ENCODE data around the gene PGLYRP1. TPM values are rescaled to one million over a fixed set of nuclear protein-coding genes. Genes with fewer than 3 reads are reported as not detected.
A peak's percentile ranks its signal among the peaks of the same experiment; 100 is the strongest.

The PGLYRP1 gene
- total and polyA plus RNA-seq, 3 experiments from 2014 or later, result not detected

- Mint-ChIP-seq H3K4me3 (no peak overlapping the region), H3K36me3 (no peaks in the 10 kb centered on the region), H3K9me3 (peaks cover 0 to 17% (median 8%) of the 10 kb centered on the region in 5 donors), H3K4me1 (no peaks in the 10 kb centered on the region), H3K27me3 (peaks cover 32 to 69% of the 10 kb centered on the region in 2 donors), H3K27ac (no peak overlapping the region)
- Histone ChIP-seq H3K36me3 (ENCODE audit: insufficient read depth, low read length) (no peaks in the 10 kb centered on the region), H3K9me3 (ENCODE audit: low read length) (no peaks in the 10 kb centered on the region), H3K27ac (ENCODE audit: low read depth, low read length) (no peak overlapping the region), H3K4me1 (ENCODE audit: insufficient read depth, low read length) (no peaks in the 10 kb centered on the region), H3K4me3 (ENCODE audit: low read length) (no peak overlapping the region), H3K27me3 (ENCODE audit: insufficient read depth, low read length, poor library complexity, severe bottlenecking) (peaks cover 13% of the 10 kb centered on the region)
- POLR2A ChIA-PET, result no interaction called here
- DNase-seq, result no peak
- CTCF ChIA-PET, result no interaction called here
Observed at GRCh38 chr19:46060012-46060411, 37.2 kb upstream of the PGLYRP1 start.

GRCh38 chr19:46058778-46059177 is 35.9 kb upstream of the PGLYRP1 start:
- Mint-ChIP-seq H3K36me3 (no peaks in the 10 kb centered on the region), H3K4me1 (no peaks in the 10 kb centered on the region), H3K4me3 (no peak overlapping the region), H3K27ac (peak overlapping the region in 1 of 8 donors; percentile 11), H3K9me3 (peaks cover 0 to 17% (median 8%) of the 10 kb centered on the region in 5 donors), H3K27me3 (peaks cover 31 to 73% of the 10 kb centered on the region in 2 donors)
- Histone ChIP-seq H3K27me3 (ENCODE audit: insufficient read depth, low read length, poor library complexity, severe bottlenecking) (peaks cover 9% of the 10 kb centered on the region), H3K36me3 (ENCODE audit: insufficient read depth, low read length) (no peaks in the 10 kb centered on the region), H3K4me1 (ENCODE audit: insufficient read depth, low read length) (no peaks in the 10 kb centered on the region), H3K9me3 (ENCODE audit: low read length) (no peaks in the 10 kb centered on the region), H3K4me3 (ENCODE audit: low read length) (no peak overlapping the region), H3K27ac (ENCODE audit: low read depth, low read length) (no peak overlapping the region)
- DNase-seq, result no peak
- POLR2A ChIA-PET, result no interaction called here
- CTCF ChIA-PET, result no interaction called here

GRCh38 chr19:46056536-46056935 is 33.7 kb upstream of the PGLYRP1 start:
- Histone ChIP-seq H3K4me3 (ENCODE audit: low read length) (no peak overlapping the region), H3K27me3 (ENCODE audit: insufficient read depth, low read length, poor library complexity, severe bottlenecking) (peaks cover 9% of the 10 kb centered on the region), H3K27ac (ENCODE audit: low read depth, low read length) (no peak overlapping the region), H3K36me3 (ENCODE audit: insufficient read depth, low read length) (no peaks in the 10 kb centered on the region), H3K9me3 (ENCODE audit: low read length) (no peaks in the 10 kb centered on the region), H3K4me1 (ENCODE audit: insufficient read depth, low read length) (no peaks in the 10 kb centered on the region)
- CTCF ChIA-PET, result no interaction called here
- DNase-seq, result no peak
- POLR2A ChIA-PET, result no interaction called here
- H3K27me3 Mint-ChIP-seq, result peaks cover 24 to 70% of the 10 kb centered on the region in 2 donors
- peaks cover 0 to 16% (median 8%) of the 10 kb centered on the region in 5 donors for H3K9me3 Mint-ChIP-seq
- no peaks in the 10 kb centered on the region for H3K4me1 Mint-ChIP-seq
- H3K36me3 Mint-ChIP-seq, result no peaks in the 10 kb centered on the region
- no peak overlapping the region for H3K4me3 Mint-ChIP-seq
- H3K27ac Mint-ChIP-seq, result no peak overlapping the region

- Histone ChIP-seq H3K27ac (ENCODE audit: low read depth, low read length) (no peak overlapping the region), H3K9me3 (ENCODE audit: low read length) (no peaks in the 10 kb centered on the region), H3K27me3 (ENCODE audit: insufficient read depth, low read length, poor library complexity, severe bottlenecking) (peaks cover 23% of the 10 kb centered on the region), H3K4me3 (ENCODE audit: low read length) (no peak overlapping the region), H3K4me1 (ENCODE audit: insufficient read depth, low read length) (no peaks in the 10 kb centered on the region), H3K36me3 (ENCODE audit: insufficient read depth, low read length) (no peaks in the 10 kb centered on the region)
- Mint-ChIP-seq H3K27me3 (peaks cover 22 to 81% of the 10 kb centered on the region in 2 donors), H3K4me3 (no peak overlapping the region), H3K4me1 (no peaks in the 10 kb centered on the region), H3K36me3 (no peaks in the 10 kb centered on the region), H3K27ac (no peak overlapping the region), H3K9me3 (no peaks in the 10 kb centered on the region)
- CTCF ChIA-PET, result interaction anchor here (0.7 kb wide), 1 partner anchor 439 kb away, joined by 3 read pairs; no protein-coding TSS in a partner anchor
- POLR2A ChIA-PET, result no interaction called here
- DNase-seq, result no peak
Observed at GRCh38 chr19:46052896-46053295, 30.0 kb upstream of the PGLYRP1 start.

- peaks cover 31 to 85% of the 10 kb centered on the region in 2 donors for H3K27me3 Mint-ChIP-seq
- Histone ChIP-seq H3K4me1 (ENCODE audit: insufficient read depth, low read length) (no peaks in the 10 kb centered on the region), H3K27me3 (ENCODE audit: insufficient read depth, low read length, poor library complexity, severe bottlenecking) (peaks cover 14% of the 10 kb centered on the region), H3K4me3 (ENCODE audit: low read length) (no peak overlapping the region), H3K36me3 (ENCODE audit: insufficient read depth, low read length) (no peaks in the 10 kb centered on the region), H3K9me3 (ENCODE audit: low read length) (no peaks in the 10 kb centered on the region), H3K27ac (ENCODE audit: low read depth, low read length) (no peak overlapping the region)
- no peaks in the 10 kb centered on the region for H3K9me3 Mint-ChIP-seq
- no peak overlapping the region for H3K27ac Mint-ChIP-seq
- no peaks in the 10 kb centered on the region for H3K36me3 Mint-ChIP-seq
- ChIA-PET CTCF (no interaction called here), POLR2A (no interaction called here)
- DNase-seq, result no peak
- no peaks in the 10 kb centered on the region for H3K4me1 Mint-ChIP-seq
- H3K4me3 Mint-ChIP-seq, result no peak overlapping the region
Observed at GRCh38 chr19:46049597-46049996, 26.7 kb upstream of the PGLYRP1 start.

GRCh38 chr19:46043519-46043918 is 20.7 kb upstream of the PGLYRP1 start:
- peaks cover 0 to 5% (median 0%) of the 10 kb centered on the region in 3 donors for H3K36me3 Mint-ChIP-seq
- H3K4me3 Mint-ChIP-seq, result no peak overlapping the region
- no peaks in the 10 kb centered on the region for H3K4me1 ChIP-seq (ENCODE audit: insufficient read depth, low read length)
- POLR2A ChIA-PET, result no interaction called here
- no peak for DNase-seq
- CTCF ChIA-PET, result interaction anchor here (1.6 kb wide), 1 partner anchor 15 kb away, joined by 3 read pairs; no protein-coding TSS in a partner anchor
- peaks cover 22% of the 10 kb centered on the region for H3K27me3 ChIP-seq (ENCODE audit: insufficient read depth, low read length, poor library complexity, severe bottlenecking)
- H3K27ac ChIP-seq (ENCODE audit: low read depth, low read length), result no peak overlapping the region
- H3K27ac Mint-ChIP-seq, result no peak overlapping the region
- H3K9me3 Mint-ChIP-seq, result peaks cover 0 to 7% (median 3%) of the 10 kb centered on the region in 5 donors
- no peaks in the 10 kb centered on the region for H3K36me3 ChIP-seq (ENCODE audit: insufficient read depth, low read length)
- no peak overlapping the region for H3K4me3 ChIP-seq (ENCODE audit: low read length)
- no peaks in the 10 kb centered on the region for H3K4me1 Mint-ChIP-seq
- no peaks in the 10 kb centered on the region for H3K9me3 ChIP-seq (ENCODE audit: low read length)
- H3K27me3 Mint-ChIP-seq, result peaks cover 43 to 87% of the 10 kb centered on the region in 2 donors

- Histone ChIP-seq H3K4me1 (ENCODE audit: insufficient read depth, low read length) (no peaks in the 10 kb centered on the region), H3K36me3 (ENCODE audit: insufficient read depth, low read length) (no peaks in the 10 kb centered on the region), H3K27me3 (ENCODE audit: insufficient read depth, low read length, poor library complexity, severe bottlenecking) (peaks cover 22% of the 10 kb centered on the region), H3K9me3 (ENCODE audit: low read length) (no peaks in the 10 kb centered on the region), H3K27ac (ENCODE audit: low read depth, low read length) (no peak overlapping the region), H3K4me3 (ENCODE audit: low read length) (no peak overlapping the region)
- Mint-ChIP-seq H3K4me3 (no peak overlapping the region), H3K4me1 (no peaks in the 10 kb centered on the region), H3K27me3 (peaks cover 37 to 76% of the 10 kb centered on the region in 2 donors), H3K36me3 (peaks cover 0 to 5% (median 0%) of the 10 kb centered on the region in 3 donors), H3K9me3 (peaks cover 0 to 7% (median 3%) of the 10 kb centered on the region in 5 donors), H3K27ac (no peak overlapping the region)
- POLR2A ChIA-PET, result no interaction called here
- CTCF ChIA-PET, result interaction anchor here (1.0 to 1.6 kb wide), 2 partner anchors 14 kb away, joined by 3 to 4 read pairs; no protein-coding TSS in a partner anchor
- DNase-seq, result no peak
Observed at GRCh38 chr19:46042252-46042883, 19.5 kb upstream of the PGLYRP1 start.

- no peaks in the 10 kb centered on the region for H3K4me1 Mint-ChIP-seq
- peaks cover 0 to 5% (median 0%) of the 10 kb centered on the region in 3 donors for H3K36me3 Mint-ChIP-seq
- DNase-seq, result no peak
- Histone ChIP-seq H3K36me3 (ENCODE audit: insufficient read depth, low read length) (no peaks in the 10 kb centered on the region), H3K9me3 (ENCODE audit: low read length) (no peaks in the 10 kb centered on the region), H3K4me3 (ENCODE audit: low read length) (no peak within 1 kb of the TSS), H3K27me3 (ENCODE audit: insufficient read depth, low read length, poor library complexity, severe bottlenecking) (peaks cover 22% of the 10 kb centered on the region), H3K4me1 (ENCODE audit: insufficient read depth, low read length) (no peaks in the 10 kb centered on the region), H3K27ac (ENCODE audit: low read depth, low read length) (no peak within 1 kb of the TSS)
- H3K27ac Mint-ChIP-seq, result no peak within 1 kb of the TSS
- H3K27me3 Mint-ChIP-seq, result peaks cover 44 to 70% of the 10 kb centered on the region in 2 donors
- H3K9me3 Mint-ChIP-seq, result peaks cover 0 to 7% (median 3%) of the 10 kb centered on the region in 5 donors
- ChIA-PET POLR2A (no interaction called here), CTCF (interaction anchor here (0.6 kb wide), 1 partner anchor 95 kb away, joined by 3 read pairs; no protein-coding TSS in a partner anchor)
- no peak within 1 kb of the TSS for H3K4me3 Mint-ChIP-seq
Observed at GRCh38 chr19:46040952-46041500, 18.2 kb upstream of the PGLYRP1 start, which contains the start of gene IGFL4. TSS of gene IGFL4 (minus strand) at chr19:46041002. CDS start at chr19:46040962, 40 bp downstream.
